Measurements from ENCODE around the gene DOCK3. TPM values are rescaled to one million over a fixed set of nuclear protein-coding genes. Genes with fewer than 3 reads are reported as not detected.

Gene DOCK3
- total RNA-seq, 1 donor, result under 0.01 TPM

DNA sequence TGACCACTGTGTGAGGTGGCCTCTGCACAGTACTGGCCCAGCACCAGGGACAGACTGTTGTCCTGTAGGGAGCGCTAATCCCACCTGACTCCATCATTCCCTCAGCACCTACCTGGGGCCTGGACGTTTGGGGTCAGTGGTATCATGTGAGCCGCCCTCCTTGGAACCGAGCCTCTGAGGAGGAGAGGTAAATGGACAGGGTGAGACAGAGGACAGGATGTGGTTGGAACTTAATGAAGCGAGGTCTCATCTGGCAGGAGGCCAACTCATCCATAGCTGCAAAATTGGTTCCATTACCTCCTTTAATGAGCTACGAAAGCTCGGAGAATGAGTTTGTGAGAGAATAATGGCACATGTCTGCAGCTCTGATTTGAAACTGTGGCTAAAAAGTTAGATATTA, 43.9 kb upstream of the DOCK3 start:
- TF ChIP-seq, protein P1, sequence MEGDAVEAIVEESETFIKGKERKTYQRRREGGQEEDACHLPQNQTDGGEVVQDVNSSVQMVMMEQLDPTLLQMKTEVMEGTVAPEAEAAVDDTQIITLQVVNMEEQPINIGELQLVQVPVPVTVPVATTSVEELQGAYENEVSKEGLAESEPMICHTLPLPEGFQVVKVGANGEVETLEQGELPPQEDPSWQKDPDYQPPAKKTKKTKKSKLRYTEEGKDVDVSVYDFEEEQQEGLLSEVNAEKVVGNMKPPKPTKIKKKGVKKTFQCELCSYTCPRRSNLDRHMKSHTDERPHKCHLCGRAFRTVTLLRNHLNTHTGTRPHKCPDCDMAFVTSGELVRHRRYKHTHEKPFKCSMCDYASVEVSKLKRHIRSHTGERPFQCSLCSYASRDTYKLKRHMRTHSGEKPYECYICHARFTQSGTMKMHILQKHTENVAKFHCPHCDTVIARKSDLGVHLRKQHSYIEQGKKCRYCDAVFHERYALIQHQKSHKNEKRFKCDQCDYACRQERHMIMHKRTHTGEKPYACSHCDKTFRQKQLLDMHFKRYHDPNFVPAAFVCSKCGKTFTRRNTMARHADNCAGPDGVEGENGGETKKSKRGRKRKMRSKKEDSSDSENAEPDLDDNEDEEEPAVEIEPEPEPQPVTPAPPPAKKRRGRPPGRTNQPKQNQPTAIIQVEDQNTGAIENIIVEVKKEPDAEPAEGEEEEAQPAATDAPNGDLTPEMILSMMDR (IDR thresholded peaks at IDR 0.05; ENCODE audit: insufficient read depth, low read depth, low read length), result no peak
- no peak for DNase-seq (ENCODE audit: low read depth)

DNA sequence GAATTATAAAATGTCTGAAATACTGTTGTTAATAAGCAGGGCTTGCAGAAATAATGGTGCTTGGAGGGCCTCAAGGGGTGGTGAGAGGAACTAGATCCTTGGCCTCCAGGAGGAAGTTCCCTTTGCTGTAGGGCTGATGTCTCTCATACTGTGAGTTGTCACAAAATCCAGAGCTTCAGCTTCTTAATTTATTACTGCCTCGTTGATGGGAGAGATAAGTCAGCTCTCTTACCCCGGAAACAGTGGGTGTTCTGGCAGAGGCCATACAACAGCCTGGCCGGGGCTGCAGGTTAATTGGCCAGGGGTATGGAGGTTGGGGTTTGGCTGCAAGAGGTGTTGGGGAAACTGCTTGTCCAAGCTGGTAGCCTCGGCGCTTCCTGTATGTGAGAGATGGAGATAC, 42.3 kb upstream of the DOCK3 start:
- TF ChIP-seq, protein P1 (IDR thresholded peaks at IDR 0.05; ENCODE audit: insufficient read depth, low read depth, low read length), result no peak
- H3K4me3 ChIP-seq (ENCODE audit: low read depth, low read length), result no peak overlapping the region
- no peak for DNase-seq (ENCODE audit: low read depth)

More for the DNA sequence above, 43.9 kb upstream of the DOCK3 start:
- no peak overlapping the region for H3K4me3 ChIP-seq (ENCODE audit: low read depth, low read length)

DNA sequence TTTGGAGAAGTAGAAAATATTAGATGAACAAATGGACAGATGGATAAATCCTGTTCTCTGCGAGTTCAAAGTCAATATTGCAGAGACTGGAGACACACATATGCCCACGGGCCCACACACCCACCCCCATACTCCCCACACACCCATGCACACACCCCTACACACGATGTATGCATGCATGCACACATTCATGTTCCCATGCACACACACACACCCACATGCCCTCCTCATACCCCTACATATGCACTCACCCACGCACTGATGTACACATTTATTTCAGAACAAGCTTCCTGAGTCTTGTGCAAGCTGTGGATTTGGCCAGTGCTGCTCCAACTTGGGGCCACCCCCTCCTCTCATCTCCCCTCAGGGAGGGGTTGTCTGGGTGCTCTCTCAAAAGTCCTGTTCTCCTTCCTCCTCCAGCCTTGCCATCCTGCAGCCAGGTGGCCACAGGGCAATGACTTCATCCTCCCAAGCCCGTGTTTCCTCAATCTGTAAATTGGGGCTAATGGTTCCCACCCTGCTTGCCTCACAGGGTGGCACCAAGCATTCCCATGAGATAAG, 41.4 kb upstream of the DOCK3 start:
- TF ChIP-seq, protein P1 (IDR thresholded peaks at IDR 0.05; ENCODE audit: insufficient read depth, low read depth, low read length), result no peak
- H3K4me3 ChIP-seq (ENCODE audit: low read depth, low read length), result no peak overlapping the region
- DNase-seq (ENCODE audit: low read depth), result no peak

DNA sequence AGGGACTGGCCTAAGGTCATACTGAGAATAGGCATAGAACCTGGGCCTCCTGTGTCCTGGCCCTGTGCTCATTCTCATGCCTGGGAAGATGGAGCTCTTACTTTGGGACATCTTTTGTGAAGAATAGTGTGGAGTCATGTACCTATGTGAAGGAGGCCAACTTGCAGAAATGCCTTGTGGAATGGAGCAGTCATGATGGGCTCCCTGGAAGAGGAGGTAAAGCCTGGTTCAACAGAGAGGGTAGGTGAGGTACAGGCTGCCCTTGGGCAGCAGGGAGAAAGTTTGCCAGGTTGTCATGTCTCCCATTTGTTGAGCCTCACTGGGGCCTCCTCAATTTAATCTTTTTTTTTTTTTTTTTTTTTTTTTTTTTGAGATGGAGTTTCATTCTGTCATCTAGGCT, 39.7 kb upstream of the DOCK3 start:
- no peak overlapping the region for H3K4me3 ChIP-seq (ENCODE audit: low read depth, low read length)
- no peak for DNase-seq (ENCODE audit: low read depth)
- TF ChIP-seq, protein P1 (IDR thresholded peaks at IDR 0.05; ENCODE audit: insufficient read depth, low read depth, low read length), result no peak

DNA sequence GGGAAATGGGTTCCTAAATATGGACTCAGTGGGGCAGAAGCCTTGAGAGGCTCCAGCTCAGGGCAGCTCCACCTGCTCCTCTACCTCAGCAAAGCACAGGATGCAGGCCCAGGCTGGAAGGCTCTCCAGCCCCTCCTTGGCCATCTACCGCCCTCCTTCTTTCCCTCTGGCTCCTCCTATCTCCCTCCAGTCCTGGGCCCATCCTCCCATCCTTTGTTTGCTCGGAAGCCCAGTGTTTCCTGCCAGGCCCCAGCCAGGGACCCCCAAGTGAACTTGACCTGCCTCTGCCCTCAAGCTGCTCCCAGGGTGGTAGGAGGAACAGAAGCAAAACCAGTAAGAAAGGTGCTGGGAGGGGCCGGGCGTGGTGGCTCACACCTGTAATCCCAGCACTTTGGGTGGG, 37.7 kb upstream of the DOCK3 start:
- TF ChIP-seq, protein P1 (IDR thresholded peaks at IDR 0.05; ENCODE audit: insufficient read depth, low read depth, low read length), result no peak
- no peak for DNase-seq (ENCODE audit: low read depth)
- no peak overlapping the region for H3K4me3 ChIP-seq (ENCODE audit: low read depth, low read length)

DNA sequence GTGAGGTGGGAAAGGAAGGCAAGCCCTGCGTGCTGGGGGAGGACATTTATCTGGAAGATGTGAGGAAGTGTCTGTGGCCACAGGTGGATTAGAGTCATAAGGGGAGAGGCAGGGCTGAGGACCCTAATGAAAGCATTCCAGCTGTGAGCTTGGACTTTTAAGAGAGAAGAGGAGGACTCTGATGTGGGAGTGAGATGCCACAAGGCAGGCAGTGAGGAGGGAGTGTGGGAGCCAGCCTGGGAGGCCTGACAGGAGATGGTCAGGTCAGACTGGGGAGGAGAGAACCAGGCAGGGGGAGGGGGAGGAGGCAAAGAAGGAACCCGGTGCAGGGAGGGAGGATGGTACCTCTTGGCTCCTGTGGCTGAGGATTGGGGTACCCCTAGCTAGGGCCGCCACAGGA, 36.8 kb upstream of the DOCK3 start:
- no peak for DNase-seq (ENCODE audit: low read depth)
- H3K4me3 ChIP-seq (ENCODE audit: low read depth, low read length), result no peak overlapping the region
- TF ChIP-seq, protein P1 (IDR thresholded peaks at IDR 0.05; ENCODE audit: insufficient read depth, low read depth, low read length), result no peak

DNA sequence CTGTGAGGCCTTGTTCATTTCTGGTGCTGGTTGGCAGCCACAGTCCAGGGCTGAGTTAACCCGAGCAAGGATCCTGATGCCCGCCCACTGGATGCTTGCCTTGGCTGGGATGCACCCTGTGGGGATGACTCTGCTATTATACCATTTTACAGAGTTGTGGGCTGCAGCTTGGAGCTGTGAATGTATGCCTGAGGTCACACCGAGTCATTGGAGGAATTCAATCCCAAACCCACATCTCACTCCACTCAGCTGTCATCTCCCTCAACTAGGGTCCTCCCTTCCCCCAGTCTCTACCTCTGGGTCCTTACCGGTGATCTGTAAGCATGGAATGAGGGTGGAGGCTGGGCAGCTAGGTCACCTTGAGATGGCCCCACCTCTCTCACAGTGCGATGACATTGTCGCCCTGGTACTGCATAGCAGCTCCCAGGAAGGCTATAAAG, 35.7 kb upstream of the DOCK3 start:
- DNase-seq (ENCODE audit: low read depth), result no peak
- H3K4me3 ChIP-seq (ENCODE audit: low read depth, low read length), result no peak overlapping the region
- TF ChIP-seq, protein P1 (IDR thresholded peaks at IDR 0.05; ENCODE audit: insufficient read depth, low read depth, low read length), result no peak
